Left hindlimb (tissue), 1 donor: ENCODE results near the gene CASP1.
A peak's percentile ranks its signal among the peaks of the same experiment; 100 is the strongest.
"Not testable (repeated sequence)": the region's sequence is repeated elsewhere in the genome, so short reads cannot be mapped to it uniquely, and the experiment has no call there.

ENCODE experiments used
- DNase-seq: peaks from one replicate; pipeline ENCODE4 v3.0.0-alpha.2; 2018

The CASP1 gene

DNA sequence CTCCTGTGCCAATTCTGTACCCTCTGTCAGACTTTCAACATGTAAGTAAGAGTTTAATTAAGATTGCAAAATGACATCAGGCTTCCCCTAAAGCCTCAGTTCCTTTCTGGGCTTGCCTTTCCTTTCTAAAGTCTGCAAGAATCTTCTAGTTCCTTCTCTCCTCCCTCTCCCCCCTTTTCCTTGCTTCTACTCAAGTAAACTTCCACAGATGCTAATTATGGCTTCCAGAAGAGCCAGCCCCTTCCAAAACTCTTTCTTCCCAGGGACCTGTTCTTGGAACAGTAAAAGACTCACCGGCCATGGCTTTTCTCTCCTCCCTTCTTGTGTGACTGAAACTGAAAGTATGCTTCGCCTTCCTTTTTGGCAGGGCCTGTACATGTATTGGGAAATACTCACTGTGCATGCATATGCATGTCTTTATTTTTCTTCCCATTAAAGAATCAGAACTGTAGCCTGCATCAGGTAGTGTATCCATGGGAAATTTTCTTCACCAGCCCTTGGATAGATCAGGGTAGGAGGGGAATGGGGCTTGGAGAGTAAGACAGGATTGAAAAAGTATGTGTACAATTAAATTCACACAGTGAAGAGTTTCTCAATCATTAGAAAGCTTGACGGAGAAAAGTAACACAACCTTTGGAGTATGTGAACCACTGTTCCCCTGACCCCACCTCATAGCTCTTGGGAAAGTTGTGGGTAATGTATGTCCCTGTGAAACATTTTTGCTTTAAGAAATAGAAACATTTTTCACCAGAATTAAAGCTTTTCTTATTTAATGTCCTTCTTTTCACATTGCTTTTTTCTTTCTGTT, at the start of gene CASP1:
TSS of gene CASP1 (minus strand) at position 332 of the 808 bp plus-strand sequence. CDS start at position 301, 31 bp downstream.
- peak; percentile 61 for DNase-seq

DNA sequence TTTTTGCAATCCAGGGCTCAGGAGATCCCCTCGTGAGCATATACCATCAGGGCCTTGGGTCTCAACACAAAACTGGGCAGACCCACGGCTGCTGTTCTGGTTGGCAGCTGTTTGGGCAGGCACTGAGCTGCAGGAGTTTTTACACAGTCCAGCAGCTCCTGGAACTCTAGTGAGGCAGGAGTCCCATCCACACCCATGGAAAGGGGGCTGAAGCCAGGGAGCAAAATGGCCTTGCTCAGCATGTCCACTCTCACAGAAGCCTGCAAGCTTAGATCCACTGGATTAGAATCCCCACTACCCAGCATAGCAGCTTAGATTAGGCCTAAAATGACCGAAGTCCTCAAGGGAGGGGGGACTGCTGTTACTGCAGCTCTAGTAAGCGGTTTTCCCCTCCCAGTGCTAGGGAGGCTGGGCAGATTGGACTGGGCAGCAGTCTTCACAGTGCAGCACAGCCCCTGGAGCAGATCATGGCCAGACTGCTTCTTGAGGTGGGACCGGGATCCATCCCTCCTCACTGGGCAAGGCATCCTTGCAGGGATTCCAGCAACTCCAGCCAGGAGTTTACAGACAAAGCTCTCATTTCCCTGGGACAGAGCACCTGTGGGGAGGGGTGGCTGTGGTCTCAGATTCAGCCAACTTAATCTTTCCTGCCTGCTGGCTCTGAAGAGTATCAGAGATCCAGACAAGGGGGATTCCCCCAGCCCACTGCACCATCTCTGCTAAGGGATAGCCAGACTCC, 46.6 kb upstream of the CASP1 start:
- no peak for DNase-seq

DNA sequence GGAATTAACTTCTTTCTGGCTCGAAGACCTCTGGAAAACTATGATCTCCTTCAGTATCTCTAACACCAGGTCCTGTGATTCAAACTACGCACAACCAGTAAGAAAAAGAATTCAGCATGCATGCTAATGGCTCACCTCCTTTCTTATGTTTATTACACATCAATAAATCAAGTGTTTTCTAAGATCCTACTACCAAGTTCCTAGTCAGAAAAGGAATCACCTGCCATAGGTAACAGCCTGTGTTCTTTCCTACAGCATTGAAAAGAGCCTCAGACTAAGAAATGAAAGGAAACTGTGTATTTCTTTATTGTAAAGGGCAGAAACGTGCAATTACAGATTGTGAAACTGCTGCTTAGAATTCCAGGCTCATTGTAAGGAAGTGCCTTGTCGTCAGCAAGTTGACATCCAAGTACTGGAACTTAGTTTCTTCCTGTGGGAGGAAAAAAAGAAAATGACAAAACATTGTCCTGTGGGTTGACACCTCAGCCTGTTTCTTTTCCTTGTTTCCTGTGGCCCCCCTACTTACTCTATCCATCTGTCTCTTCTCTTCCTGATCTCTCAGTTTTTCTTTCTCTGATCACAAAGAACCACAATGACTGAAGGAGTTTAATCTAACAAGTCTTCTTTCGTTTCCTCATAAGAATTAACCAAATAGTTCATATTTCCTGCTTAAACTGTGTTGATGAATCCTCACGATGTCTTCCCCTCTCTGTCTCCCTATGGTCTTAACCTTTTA, 45.4 kb upstream of the CASP1 start:
- DNase-seq, result not testable (repeated sequence)

DNA sequence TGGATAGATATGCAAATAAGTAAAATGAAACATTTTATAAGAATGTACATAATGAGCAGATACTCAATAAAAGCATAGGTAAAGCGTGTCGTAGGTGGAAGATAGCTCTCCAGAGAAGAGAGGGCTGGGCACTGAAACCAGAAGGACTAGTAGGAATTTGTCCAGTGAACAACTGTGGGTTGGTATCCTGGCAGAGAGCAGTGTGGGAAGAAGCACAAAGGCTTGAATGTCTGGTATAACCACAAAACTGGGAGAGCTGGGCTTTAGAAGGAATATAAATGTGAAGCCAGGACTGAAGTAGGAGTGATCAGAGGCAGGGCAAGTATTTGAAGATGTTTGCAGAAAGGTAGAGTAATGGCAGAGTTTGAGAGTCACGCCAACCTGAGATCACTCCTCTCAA, 43.3 kb upstream of the CASP1 start:
- DNase-seq, result no peak

DNA sequence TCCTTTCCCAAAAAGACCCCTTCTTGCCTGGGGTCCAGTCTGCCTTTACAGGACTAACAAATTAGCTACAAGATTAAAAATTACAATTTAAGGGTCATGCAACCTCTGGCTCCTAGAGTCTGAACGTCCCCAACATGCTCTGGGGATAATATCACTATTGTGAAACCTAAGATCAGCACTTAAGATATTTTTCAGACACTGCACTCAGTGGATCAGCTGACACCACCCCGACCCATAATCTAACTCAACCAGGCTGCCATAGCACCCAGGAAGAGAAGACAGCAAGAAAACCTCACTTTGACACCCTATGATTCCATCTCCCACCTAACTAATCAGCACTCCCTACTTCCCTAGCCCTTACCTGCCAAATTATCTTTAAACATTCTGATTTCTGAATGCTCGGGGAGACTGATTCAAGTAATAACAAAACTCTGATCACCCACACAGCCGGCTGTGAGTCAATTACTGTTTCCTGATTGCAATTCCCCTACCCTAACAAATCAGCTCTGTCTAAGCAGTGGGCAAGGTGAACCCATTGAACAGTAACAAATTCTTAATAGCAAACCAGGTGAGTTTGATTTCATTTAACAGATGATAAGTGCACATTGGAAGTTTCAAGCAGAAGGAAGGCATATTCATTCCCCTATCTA, 42.3 kb upstream of the CASP1 start:
- not testable (repeated sequence) for DNase-seq

DNA sequence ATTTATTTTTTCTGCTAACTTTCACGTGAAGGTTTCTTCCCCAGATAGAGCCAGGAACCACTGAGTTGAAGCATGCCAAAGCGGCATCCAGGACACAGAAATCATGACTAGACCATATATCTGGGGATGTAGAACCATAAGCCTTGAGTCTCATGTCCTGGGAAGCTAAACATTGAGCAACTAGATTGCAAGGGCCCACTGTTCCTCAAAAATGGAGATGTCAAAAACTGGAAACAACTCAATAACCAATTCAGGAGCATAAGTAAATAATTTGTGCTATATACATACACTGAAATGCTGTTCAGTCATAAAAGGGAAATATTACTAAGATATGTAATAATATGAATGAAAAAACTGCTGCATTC, 39.2 kb upstream of the CASP1 start:
- DNase-seq, result no peak

DNA sequence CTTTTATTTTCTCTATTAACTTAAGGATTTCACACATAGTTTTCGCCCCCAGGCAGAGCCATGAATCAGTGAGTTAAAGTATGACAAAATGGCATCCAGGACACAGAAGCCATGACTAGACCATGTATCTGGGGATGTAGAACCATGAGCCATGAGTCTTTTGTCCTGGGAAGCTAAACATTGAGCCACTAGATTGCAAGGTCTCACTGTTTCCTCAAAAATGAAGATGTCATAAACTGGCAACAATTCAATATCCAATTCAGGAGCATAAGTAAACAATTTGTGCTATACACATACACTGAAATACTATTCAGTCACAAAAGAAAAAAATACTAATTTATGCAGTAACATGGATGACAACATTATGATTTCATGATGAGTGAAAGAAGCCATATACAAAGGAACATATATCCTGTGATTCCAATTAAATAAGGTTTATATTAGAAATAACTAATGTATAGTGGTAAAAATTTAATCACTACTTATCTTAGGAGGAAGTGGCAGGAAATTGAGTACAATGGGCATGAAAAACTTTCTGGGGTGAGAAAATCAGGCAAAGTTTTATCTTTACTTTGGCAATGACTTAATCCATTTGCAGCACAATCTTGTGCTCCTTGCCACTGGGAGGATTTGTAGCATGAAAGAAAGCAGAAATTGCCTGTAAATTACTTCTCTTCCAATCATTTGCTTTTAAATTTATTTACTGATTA, 38.7 kb upstream of the CASP1 start:
- DNase-seq, result no peak

DNA sequence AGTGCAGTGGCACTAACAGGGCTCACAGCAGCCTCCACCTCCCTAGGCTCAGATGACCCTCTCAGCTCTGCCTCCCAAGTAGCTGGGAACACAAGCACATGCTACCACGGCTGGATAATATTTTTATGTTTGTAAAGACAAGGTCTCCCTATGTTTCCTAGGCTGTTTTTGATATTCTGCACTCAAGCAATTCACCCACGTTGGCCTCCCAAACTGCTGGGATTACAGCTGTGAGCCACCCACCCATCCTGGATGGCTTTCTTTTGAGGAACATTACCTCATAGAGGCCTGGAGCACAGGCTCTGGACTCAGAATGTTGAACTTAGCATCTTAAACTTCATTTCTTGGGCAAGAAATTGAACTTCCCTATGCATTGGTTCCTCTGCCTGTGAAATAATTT, 37.1 kb upstream of the CASP1 start:
- DNase-seq, result not testable (repeated sequence)

DNA sequence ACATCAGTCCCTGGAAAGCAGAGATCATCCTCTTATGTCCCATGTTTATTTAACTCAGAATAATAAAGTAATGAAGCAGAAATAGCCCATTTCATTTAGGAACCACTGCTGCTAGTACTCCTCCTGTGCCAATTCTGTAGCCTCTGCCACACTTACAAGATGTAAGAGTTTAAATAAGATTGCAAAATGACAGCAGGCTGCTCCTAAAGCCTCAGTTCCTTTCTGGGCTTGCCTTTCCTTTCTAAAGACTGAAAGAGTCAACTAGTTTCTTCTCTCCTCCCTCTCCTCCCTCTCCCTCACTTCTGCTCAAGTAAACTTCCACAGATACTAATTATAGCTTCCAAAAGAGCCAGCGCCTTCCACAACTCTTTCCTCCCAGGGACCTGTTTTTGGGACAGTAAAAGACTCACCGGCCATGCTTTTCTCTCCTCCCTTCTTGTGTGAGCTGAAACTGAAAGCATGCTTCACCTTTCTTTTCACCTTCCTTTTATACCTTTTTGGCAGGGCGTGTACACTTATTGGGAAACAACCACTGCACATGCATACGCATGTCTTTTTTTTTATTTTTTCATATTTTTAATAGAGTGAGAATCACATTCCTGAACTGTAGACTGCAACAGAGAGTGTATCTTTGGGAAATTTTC, 36.3 kb upstream of the CASP1 start:
- no peak for DNase-seq

DNA sequence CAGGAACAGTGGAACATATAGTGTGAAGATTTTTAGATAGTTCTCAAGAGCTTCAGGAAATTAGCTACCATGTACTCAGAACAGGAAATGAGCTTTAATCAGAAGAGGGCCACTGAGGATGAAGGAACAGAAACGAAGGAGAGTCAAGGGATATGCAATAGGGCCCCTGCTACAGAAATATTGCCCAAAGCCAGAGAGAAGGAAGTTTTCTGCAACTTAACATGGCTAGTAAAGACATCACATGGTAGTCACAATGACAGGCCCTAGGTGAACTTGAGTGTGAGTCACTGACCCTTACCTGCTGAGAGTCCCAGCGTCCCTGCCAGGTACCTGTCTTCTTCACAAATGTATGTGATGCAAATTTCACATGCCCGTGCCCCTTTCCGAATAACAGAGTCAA, 35.4 kb upstream of the CASP1 start:
- no peak for DNase-seq

DNA sequence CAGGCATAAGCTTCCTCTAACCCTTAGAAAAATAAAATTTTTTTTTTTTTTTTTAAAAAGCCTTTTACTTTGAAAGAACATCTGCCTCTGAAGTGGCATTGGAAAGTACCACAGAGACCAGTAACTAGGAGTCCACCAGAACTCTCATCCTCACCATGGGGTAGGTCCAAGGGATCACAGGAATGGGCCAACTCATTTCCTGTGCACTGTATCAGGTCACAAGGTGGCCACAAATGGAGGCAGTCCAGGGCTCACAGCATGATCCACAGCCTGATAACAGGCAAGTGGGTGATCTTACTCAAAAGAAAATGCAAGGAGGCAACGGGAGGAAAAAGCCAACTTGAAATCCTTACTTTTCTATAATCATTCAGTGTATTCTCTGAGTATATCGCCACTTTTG, 34.8 kb upstream of the CASP1 start:
- DNase-seq, result not testable (repeated sequence)

DNA sequence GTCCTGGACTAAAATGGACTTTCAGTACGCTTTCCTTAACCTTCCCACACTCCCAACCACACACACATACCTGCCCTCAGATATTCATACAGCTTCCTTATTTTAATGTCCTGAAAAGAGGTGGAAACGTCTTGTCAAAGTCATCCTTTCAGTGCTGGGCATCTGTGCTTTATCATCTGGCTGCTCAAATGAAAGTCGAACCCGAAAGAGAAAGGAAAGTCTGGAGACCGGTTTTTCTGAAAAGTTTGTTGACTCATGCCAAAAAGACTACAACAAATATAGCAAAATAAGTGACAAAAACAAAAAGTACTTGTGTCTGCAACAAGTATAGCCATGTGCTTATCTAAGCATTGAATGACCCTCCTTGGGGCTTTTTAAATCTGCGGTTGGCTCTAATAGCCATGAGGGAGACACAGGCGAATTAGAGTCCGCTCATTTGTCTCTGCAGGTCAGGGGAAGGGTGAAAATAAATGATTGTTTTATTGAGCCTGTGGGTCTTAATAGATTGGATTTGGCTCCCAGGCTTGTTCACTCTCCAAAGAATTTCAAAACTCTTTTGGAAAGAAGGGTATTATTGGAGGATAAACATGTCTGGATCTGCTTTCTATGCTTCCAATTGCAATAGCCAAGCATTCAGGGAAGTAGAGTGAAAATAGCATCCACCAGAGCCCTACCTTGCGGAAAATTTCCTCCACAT, 28.4 kb upstream of the CASP1 start:
- DNase-seq, result not testable (repeated sequence)

DNA sequence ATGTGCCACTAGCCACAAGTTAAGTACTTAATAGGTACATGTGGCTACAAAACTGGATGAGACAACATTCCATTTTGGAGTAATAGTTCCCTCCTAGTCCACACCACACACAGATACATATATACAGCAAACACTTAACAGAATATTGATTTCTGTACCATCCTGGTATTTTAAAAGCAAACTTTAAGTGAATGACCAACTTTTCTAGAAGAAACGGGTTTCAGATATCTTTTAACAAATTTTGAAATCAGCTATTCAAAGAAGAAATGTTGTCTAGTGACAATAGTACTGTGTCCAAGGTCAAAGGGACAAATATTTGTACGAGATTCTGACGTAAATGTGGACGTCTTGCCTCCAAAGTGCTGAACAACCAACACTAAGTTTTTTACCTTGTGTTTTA, 22.5 kb upstream of the CASP1 start:
- DNase-seq, result no peak

DNA sequence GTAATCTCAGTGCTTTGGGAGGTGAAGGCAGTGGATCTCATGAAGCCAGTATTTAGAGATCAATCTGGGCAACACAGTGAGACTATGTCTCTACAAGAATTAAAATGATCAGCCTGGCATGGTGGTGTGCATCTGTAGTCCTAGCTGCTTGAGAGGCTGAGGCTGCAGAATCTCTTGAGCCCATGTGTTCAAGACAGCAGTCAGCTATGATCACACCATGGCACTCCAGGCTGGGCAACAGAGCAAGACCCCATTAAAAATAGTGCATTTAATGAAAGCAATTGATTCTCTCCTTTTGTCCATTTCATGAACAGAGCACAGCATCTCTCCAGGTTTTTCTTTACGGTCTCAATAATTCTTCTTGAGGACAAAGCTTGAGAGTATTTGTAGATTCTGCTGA, 21.5 kb upstream of the CASP1 start:
- no peak for DNase-seq

DNA sequence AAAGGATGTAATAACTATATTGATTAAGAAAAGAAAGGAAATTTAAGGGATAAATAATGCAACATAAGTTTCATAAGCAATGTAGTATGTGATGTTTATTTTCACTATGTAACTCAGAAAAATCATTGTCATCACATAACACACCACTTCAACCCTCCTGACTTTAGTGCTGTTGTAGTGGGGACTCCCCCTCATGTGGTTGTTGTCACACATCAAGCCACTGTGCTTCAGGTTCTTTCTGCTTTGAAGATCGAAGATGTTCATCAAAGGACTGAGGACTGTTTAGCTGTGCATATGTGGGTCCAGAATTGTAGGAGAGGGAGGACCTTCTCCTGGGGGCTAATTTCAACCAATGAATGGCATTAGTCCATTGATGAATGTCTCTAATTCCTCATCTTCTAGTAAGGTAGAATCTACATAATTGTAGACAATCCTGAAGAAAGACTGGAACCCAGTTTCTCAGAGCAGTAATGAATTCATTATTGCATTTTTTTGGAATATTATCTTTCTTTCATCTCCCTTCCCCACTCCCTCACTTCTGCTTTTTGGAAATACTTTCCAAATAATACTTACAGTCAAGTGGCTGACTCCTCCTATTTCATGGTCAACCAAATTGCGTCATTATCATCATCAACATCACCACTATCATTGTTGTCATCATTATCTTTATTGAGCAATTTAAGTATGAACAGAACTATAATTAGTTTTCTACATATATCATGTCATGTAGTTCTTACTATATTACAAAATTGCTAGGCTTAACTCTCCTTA, 20.0 kb upstream of the CASP1 start:
- DNase-seq, result no peak

DNA sequence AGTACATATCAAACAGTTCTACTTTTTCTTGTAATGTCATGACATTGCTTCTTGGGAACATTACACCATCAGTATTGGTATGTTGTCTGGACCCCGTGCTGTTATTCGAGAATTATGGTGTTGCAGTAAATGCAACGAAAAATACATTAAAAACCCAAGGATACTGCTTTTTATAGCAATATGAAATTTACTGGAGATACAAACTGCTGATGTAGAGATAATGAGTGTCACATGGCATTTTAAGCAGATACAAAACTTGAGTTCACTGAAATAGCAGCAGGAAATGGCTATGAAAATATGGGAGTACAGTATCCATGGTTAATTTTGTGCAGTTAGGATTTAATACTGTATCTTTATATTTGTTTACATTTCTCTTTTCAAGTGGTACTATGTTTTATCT, 17.5 kb upstream of the CASP1 start:
- no peak for DNase-seq

DNA sequence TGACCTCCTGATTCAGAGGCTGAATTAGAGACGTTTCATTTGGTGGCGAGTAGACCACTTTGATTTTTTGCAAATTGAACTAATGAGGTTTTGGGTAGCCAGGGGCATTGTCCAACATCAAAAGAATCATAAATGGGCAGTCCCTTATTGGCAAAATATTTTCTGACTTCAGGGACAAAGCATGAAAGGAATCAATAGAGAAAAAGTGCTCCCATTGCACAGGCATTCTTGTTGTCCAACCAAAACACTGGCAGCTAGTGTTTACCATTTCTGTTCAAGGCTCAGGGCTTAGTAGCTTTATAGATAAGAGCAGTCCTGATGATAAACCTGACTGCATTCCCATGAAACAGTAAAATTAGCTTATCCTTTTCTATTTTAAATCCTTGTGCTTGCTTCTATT, 16.6 kb upstream of the CASP1 start:
- no peak for DNase-seq

DNA sequence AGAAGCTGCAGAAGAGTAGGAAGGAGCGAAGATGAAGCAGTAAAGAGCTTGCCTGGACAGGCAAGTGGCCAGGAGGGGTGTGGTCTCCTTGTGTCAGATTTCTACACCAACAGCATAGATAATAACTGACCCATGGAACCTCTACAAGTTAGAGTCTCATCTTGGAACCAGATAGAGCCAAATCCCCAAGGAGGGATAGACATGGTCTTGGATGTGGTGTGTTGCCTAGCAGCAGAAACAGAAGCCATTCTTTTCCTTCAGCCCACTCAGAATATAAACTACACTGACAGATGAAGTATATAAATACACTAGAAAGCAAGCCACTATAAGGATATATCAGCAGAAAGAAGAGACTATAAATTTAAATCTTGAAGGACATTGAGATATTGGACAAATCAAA, 14.5 kb upstream of the CASP1 start:
- DNase-seq, result peak; percentile 28

DNA sequence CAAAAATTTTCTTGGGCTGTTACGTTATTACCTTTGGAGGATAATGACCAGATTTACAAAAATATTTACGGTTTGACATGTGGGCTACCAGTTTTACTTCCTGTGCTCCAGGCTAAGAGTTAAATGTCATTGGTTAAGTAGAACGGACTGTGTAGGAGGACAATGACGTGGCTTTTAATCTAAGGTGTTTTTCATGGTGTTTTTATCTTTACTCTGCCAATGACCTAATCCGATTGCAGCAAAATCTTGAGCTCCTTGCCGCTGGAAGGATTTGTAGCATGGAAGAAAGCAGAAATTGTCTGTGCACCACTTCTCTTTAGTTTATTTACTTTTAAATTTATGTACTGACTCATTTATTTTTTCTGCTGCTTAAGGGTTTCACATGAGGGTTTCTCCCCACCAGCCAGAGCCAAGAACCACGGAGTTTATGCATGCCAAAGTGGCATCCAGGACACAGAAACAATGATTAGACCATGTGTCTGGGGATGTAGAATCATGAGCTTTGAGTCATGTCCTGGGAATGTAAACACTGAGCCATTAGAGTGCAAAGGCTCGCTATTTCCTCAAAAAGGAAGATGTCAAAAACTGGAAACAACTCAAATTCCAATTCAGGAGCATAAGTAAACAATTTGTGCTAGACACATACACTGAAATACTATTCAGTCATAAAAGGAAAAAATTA, 12.1 kb upstream of the CASP1 start:
- DNase-seq, result no peak
